AG09319 (cell line): ENCODE data around the gene N4BP2L1.

Source experiments
- DNase-seq: peaks from one replicate; pipeline ENCODE4 v3.0.0-alpha.2; 2010; ENCODE audit warnings: low read depth; ENCODE audit errors: extremely low read depth
- CTCF ChIP-seq: IDR thresholded peaks from 2 replicates; pipeline ENCODE4 v1.5.1; 2011; ENCODE audit warnings: low read depth, mild to moderate bottlenecking, inconsistent platforms, low read length, moderate library complexity

N4BP2L1 gene

DNA sequence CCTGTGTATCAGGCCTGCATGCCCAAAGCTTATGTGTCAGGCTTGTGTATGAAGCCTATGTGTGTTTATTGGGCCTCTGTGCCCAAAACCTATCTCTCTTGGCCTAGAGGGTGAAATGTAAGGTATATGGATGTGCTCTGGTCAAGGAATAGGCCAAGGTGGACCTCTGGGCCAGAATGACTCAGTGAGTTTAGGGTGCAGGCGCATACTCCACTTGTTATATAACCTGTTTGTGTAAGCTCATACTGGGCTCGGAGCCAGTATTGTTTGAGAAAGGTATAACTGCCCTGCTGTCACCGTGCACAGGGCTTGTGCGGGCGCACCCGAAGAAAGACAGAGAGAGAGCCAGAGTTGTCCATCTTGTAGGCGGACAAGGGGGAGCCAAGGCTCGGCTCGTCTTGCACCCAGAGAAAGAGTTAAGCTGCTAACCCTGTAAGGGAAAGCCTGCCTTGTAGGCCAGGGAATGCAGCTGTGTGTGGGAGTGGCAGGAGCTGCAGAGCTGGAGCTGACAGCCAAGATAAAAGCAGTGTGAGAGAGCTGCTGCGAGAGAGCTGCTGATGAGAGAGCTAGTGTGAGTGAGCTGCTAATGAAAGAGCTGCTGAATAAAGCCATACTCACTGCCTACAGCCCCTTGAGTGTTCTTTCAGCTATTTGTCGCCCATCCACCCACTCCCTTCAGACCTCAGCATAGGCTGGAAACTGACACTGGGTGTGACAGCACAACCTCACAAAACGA, 43.4 kb upstream of the N4BP2L1 start:
- no peak for TF ChIP-seq CTCF
- no peak for DNase-seq

GRCh38 chr13:32468502-32469142, 40.7 kb upstream of the N4BP2L1 start:
- no peak for DNase-seq

DNA sequence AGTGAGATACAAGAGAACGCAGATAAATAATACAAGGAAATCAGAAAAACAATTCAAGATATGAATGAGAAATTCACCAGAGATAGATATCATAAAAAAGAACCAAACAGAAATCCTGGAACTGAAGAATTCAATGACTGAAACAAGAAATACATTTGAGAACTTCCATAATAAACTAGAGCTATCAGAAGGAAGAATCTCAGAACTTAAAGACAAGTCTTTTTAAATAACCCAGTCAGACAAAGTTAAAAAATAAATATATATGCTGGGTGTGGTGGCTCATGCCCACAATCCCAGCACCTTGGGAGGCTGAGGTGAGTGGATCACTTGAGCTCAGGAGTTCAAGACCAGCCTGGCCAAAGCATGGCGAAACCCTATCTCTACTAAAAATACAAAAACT, 28.7 kb upstream of the N4BP2L1 start:
- no peak for TF ChIP-seq CTCF
- DNase-seq, result no peak

More at GRCh38 chr13:32468502-32469142, 40.7 kb upstream of the N4BP2L1 start:
- no peak for TF ChIP-seq CTCF

DNA sequence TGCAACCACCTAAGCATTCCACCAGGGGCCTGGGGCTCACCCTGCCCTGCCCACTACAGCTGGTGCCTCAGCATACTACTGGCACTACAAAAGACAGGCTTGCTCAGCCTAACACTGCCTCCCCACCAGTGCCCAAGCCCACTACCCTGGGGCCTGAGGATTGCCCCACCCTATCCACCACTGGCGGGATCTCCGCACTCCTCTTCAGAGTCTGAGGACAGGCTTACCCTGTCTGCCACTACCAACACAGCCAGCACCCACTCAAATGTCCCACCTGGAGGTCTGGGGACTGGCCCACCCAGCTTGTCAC, 27.6 kb upstream of the N4BP2L1 start:
- no peak for DNase-seq
- TF ChIP-seq CTCF, result no peak

DNA sequence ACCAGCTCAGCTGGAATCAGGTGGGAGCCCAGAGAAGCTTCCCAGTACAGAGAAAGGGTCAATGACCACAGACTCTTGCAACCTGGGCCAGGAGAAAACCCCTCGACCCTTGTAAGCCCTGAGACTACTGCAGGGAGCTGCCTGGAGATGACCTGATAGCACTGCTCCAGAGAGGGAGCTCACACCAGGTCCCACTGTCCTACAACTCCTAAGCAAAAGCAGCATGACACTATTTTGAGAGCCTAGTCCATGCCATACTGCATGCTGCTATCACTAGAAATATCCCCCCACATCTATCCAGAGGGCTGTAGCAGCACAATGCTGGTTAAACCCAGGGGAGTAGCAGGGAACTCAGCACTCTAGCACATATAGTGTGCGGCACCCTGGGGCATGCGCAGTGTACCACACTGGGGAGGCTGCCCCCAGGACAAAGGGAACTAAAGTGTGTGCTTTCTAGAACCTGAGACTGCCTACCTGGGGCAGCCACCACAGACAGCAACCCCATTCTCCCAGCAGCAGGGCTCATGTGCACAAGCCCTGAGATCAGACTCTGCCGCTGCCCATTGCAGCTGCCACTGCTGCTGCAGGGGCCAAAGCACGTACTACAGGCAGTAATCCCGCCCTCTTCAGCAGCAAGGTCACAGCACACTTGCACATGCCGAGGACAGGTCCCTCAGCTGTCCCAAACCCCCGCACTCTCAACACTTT, 27.1 kb upstream of the N4BP2L1 start:
- DNase-seq, result no peak
- no peak for TF ChIP-seq CTCF

- no peak for DNase-seq
- no peak for TF ChIP-seq CTCF
These were observed 26.1 kb upstream of the N4BP2L1 start for GRCh38 chr13:32453981-32454380.

DNA sequence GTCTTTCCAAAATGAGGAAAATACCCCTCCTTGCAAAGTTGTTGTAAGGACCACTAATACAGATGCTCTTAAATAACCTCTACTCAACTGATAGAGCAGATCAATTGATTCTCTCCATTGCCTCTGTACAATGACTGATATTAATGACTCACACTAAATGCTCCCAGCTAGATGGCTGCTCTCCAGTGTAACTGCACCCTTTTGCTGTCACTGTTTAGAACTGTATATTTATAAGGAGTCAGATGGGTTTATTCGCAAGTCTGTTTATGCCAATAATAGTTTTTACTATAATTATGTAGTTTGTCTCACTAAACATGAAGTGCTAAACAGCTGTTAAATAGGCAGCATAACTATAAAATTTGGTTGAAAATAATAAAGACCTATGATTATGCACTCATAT, 21.0 kb upstream of the N4BP2L1 start:
- no peak for TF ChIP-seq CTCF

More for the DNA sequence above, 21.0 kb upstream of the N4BP2L1 start:
- DNase-seq, result no peak
